Activated naive CD4-positive, alpha-beta T cell treated with anti-CD3 and anti-CD28 coated beads, Interleukin-2, amount 50 U/mL, for 24 hours (primary cell): ENCODE measurements around the gene PGAP6.
"Not testable (repeated sequence)": the region's sequence is repeated elsewhere in the genome, so short reads cannot be mapped to it uniquely, and the experiment has no call there.

Source experiments
- H3K27ac Mint-ChIP-seq: one replicate; pipeline ENCODE4 v1.8.0; 2021; ENCODE audit warnings: mild to moderate bottlenecking, mixed read lengths
- H3K27me3 Mint-ChIP-seq: one replicate; pipeline ENCODE4 v1.8.0; 2021; ENCODE audit warnings: mixed read lengths
- H3K36me3 Mint-ChIP-seq: one replicate; pipeline ENCODE4 v1.8.0; 2021; ENCODE audit warnings: mixed read lengths
- H3K4me1 Mint-ChIP-seq: one replicate; pipeline ENCODE4 v1.8.0; 2021; ENCODE audit warnings: mixed read lengths
- H3K4me3 Mint-ChIP-seq: one replicate; pipeline ENCODE4 v1.8.0; 2021; ENCODE audit warnings: mild to moderate bottlenecking, mixed read lengths
- H3K9me3 Mint-ChIP-seq: one replicate; pipeline ENCODE4 v1.8.0; 2021; ENCODE audit warnings: mixed read lengths

PGAP6 gene

DNA sequence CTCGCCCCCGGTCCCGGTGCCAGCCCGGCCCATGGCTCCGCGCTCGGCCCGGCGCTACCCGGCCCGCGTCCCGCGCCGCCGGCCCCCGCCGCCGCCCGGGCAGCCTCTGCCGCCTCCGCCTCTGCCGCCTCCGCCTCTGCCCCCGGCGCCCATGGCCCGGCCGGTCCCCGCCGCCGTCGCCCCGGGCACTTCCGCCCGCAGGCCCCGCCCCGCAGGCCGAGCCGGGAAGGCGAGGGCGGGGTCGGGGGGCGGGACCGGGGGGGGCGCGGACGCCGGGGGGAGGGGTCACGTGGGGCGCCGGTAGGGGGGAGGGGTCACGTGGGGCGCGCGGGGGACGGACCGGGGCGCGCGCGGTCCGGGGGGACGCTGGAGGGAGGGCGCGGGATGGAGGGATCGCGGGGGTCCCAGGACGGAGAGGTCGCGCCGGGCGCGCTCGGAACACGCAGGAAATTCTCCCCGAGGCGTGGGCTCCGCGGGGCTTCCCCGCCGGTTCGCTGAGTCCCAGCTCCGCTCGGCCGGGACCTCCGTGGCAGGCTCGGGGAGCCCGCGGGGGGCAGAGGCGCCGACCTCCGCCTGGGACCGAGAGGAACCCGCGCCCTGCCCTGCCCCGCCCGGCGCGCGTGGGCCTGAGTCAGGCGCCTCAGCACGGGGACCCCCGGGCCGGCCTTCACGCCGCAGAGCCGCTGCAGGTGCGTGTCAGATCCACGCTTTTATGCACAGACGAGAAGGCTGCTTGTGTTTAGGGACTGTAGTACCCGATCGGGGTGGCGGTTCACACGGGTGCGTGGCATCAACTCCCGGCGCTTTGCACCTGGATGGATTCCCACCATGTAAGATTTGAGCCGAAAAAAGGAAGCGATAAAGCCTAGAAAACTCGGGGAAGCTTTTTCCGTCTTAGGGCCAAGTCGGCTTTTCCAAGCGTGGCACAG, at the start of gene PGAP6:
PGAP6 (minus strand) TSS at position 190 of the 929 bp plus-strand sequence; CDS start at position 33, 157 bp downstream.
- Mint-ChIP-seq H3K9me3 (no peaks in the 10 kb centered on the region), H3K4me1 (peaks cover 25% of the 10 kb centered on the region), H3K27ac (peak within 1 kb of the TSS; percentile 87), H3K4me3 (peak within 1 kb of the TSS; percentile 71), H3K36me3 (no peaks in the 10 kb centered on the region), H3K27me3 (no peaks in the 10 kb centered on the region)

DNA sequence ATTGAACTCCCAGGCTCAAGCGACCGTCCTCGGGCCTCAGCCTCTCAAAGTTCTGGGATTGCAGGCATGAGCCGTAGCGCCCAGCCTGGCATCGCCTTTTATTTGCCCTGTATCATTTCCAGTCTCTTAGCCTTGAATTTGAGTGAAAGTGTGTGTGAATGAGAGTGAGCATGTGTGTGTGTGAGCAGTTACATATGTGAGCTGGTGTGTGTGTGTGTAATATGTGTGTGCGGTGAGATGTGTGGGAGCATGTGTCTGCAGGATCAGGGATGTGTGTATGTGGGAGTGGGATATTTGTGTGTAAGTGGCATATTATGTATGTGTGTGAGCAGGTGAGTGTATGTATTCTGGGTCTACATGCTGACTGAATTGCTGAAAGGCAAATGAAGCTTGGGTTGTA, 49.1 kb upstream of the PGAP6 start:
- Mint-ChIP-seq H3K4me1 (peaks cover 30% of the 10 kb centered on the region), H3K27ac (no peak overlapping the region)

GRCh38 chr16:427250-427649, 45.5 kb upstream of the PGAP6 start:
- Mint-ChIP-seq H3K27me3 (no peaks in the 10 kb centered on the region), H3K27ac (peak overlapping the region; percentile 79), H3K9me3 (no peaks in the 10 kb centered on the region), H3K4me1 (peaks cover 36% of the 10 kb centered on the region), H3K4me3 (peak overlapping the region; percentile 87), H3K36me3 (peaks cover 3% of the 10 kb centered on the region)

More for the DNA sequence above, 49.1 kb upstream of the PGAP6 start:
- no peaks in the 10 kb centered on the region for H3K27me3 Mint-ChIP-seq
- H3K36me3 Mint-ChIP-seq: peaks cover 3% of the 10 kb centered on the region
- H3K4me3 Mint-ChIP-seq: no peak overlapping the region
- no peaks in the 10 kb centered on the region for H3K9me3 Mint-ChIP-seq

DNA sequence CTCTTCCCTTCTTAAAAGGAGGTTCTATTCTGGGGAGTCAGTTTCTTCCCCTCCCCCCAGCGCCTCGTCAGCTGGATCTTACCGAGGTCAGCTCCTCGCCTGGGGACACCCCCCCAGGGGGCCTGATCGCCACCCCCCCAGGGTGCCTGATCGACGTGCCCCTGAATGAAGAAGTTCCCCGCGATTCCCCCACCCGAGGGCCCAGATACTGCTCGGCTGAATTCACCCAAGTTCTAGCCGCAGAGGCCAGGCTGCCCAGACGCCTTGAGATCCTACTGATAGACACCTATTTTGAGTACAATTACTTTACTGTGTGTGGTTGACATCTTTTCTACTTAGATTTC, 45.1 kb upstream of the PGAP6 start:
- peaks cover 3% of the 10 kb centered on the region for H3K36me3 Mint-ChIP-seq
- H3K27ac Mint-ChIP-seq: peak overlapping the region; percentile 79
- peak overlapping the region; percentile 87 for H3K4me3 Mint-ChIP-seq
- no peaks in the 10 kb centered on the region for H3K27me3 Mint-ChIP-seq
- peaks cover 36% of the 10 kb centered on the region for H3K4me1 Mint-ChIP-seq
- H3K9me3 Mint-ChIP-seq: no peaks in the 10 kb centered on the region

GRCh38 chr16:426115-426905, 44.5 kb upstream of the PGAP6 start:
- Mint-ChIP-seq H3K4me3 (peak overlapping the region; percentile 87), H3K4me1 (peaks cover 36% of the 10 kb centered on the region), H3K27me3 (no peaks in the 10 kb centered on the region), H3K27ac (no peak overlapping the region), H3K36me3 (peaks cover 3% of the 10 kb centered on the region), H3K9me3 (no peaks in the 10 kb centered on the region)

GRCh38 chr16:425740-426114, 43.9 kb upstream of the PGAP6 start:
- H3K9me3 Mint-ChIP-seq: no peaks in the 10 kb centered on the region
- peaks cover 3% of the 10 kb centered on the region for H3K36me3 Mint-ChIP-seq
- H3K4me1 Mint-ChIP-seq: peaks cover 32% of the 10 kb centered on the region
- peak overlapping the region; percentile 88 for H3K4me3 Mint-ChIP-seq
- H3K27me3 Mint-ChIP-seq: no peaks in the 10 kb centered on the region
- H3K27ac Mint-ChIP-seq: no peak overlapping the region

DNA sequence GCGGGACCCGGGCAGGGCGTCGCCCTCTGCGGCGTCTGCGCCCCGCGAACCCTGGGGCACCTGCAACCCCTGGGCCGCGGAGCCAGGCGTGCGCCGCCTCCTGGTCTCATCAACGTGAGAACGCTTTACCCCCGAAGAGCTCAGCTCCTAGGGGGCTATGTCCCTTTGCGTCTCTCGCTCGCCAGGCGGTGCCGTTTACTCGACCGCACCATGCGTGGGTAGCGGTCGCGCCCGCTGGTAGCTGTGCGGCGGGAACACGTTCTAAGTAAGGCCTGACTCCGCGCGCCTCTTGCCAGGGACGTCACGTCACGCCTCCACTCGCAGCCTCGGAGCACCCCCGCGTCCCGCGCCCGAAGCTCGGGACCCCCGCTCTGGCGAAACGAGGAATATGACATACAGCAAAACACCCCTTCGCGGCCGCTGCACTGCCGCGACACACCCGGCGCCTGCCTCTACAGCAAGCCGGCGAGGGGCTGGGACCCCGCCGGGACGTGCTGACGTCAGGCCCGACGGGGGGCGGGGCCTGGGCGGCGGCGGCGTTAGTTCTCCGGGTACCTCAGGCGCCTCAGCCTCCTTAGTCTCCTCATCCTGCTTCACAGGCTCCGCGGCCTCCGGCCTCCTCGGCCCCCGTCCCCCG, 43.4 kb upstream of the PGAP6 start, which contains the start of gene RAB11FIP3:
RAB11FIP3 (plus strand) TSS at position 568 of the 637 bp plus-strand sequence. CDS start 358 bp downstream, outside the sequence.
- Mint-ChIP-seq H3K27ac (peak within 1 kb of the TSS; percentile 90), H3K4me3 (peak within 1 kb of the TSS; percentile 88), H3K36me3 (peaks cover 3% of the 10 kb centered on the region), H3K9me3 (no peaks in the 10 kb centered on the region), H3K4me1 (peaks cover 32% of the 10 kb centered on the region), H3K27me3 (no peaks in the 10 kb centered on the region)

- Mint-ChIP-seq H3K27me3 (no peaks in the 10 kb centered on the region), H3K27ac (peak overlapping the region; percentile 46), H3K36me3 (peaks cover 3% of the 10 kb centered on the region), H3K4me1 (peaks cover 32% of the 10 kb centered on the region), H3K9me3 (no peaks in the 10 kb centered on the region), H3K4me3 (peak overlapping the region; percentile 88)
Observed at GRCh38 chr16:424623-425081, 42.9 kb upstream of the PGAP6 start.

- Mint-ChIP-seq H3K27me3 (no peaks in the 10 kb centered on the region), H3K4me1 (peaks cover 32% of the 10 kb centered on the region), H3K9me3 (no peaks in the 10 kb centered on the region), H3K4me3 (peak overlapping the region; percentile 88), H3K27ac (no peak overlapping the region), H3K36me3 (peaks cover 3% of the 10 kb centered on the region)
Observed at GRCh38 chr16:424033-424622, 42.4 kb upstream of the PGAP6 start.

DNA sequence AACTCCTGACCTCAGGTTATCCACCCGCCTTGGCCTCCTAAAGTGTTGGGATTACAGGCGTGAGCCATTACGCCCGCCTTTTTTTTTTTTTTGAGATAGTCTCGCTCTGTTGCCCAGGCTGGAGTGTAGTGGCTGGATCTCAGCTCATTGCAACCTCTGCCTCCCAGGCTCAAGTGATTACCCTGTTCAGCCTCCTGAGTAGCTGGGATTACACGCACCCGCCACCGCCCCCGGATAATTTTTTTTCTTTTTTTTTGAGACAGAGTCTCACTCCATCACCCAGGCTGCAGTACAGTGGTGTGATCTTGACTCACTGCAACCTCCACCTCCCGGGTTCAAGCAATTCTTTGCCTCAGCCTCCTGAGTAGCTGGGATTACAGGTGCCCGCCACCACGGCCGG, 40.4 kb upstream of the PGAP6 start:
- not testable (repeated sequence) for H3K4me3 Mint-ChIP-seq, H3K9me3 Mint-ChIP-seq, H3K27ac Mint-ChIP-seq, H3K36me3 Mint-ChIP-seq, H3K27me3 Mint-ChIP-seq
- H3K4me1 Mint-ChIP-seq: peaks cover 13% of the 10 kb centered on the region

- H3K9me3 Mint-ChIP-seq, H3K36me3 Mint-ChIP-seq, H3K27me3 Mint-ChIP-seq, H3K27ac Mint-ChIP-seq, H3K4me3 Mint-ChIP-seq, H3K4me1 Mint-ChIP-seq: not testable (repeated sequence)
Observed at GRCh38 chr16:415170-415498, 33.4 kb upstream of the PGAP6 start.

DNA sequence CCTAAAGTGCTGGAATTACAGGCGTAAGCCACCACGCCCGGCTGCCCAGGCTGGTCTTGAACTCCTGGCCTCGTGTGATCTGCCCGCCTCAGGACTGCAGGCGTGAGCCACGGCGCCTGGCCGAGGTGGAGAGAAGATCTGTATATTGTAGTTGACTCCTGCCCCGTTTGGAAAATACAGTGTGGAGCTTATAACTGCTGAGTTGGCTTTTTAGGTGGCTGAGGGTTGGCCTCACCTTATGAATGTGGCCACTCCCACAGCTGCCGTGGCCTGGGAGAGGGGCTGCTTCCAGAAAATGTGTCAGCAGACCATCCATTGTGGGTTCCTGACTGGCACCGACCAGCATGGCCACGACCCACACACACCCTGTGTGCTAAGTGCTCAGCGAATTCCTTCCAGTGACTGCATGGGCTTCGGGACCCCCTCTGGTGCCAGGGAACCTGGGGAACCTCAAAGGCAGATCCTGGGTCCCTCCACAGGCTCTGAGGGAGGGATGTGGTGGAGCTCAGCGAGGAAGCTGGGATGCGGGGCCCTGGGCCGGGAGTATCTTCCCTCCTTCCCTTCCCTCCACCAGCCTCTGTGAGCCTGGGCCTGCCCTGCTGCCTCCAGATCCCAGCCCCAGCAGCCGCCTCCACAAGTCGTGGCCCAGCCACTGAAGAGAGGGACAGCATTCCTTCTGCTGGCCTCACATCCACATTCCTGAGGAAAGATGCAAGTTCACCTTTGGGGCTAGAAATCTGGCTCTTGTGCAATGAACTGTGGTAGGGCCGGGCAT, 32.8 kb upstream of the PGAP6 start:
- Mint-ChIP-seq H3K36me3 (peaks cover 1% of the 10 kb centered on the region), H3K4me1 (no peaks in the 10 kb centered on the region), H3K9me3 (no peaks in the 10 kb centered on the region), H3K27me3 (no peaks in the 10 kb centered on the region), H3K4me3 (no peak overlapping the region), H3K27ac (no peak overlapping the region)

DNA sequence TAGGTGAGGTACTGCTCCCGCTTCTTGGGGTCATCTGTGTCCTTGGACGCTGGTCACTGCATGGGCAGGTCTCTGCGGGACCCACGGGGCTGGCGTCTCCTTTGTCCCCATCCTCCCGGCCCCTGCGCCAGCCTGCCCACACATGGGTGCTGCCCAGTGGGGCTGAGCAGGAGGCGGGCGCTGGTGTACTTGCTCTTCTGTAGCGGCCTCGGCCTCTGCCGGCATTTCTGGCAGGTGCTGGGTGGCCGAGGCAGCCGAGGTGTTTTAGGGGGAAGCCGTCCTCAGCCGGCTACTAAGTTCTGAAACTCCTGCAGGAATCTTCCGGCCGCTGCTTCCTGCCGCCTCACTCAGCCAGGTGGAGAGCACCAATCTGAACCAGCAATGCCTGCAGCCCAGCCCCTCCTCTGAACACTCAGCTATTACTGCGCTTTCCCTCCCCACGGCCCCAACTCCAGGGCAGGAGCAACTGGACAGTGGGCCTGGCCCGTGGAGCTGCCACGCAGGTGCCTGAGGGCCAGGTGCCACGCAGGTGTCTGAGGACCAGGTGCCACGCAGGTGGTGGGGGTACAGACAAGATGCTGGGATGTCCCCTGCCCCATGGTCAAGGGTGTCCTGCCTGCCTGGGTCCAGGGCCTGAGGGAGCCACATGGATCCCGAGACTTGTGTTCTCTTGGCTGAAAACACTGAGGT, 29.9 kb upstream of the PGAP6 start:
- H3K4me3 Mint-ChIP-seq: no peak overlapping the region
- no peaks in the 10 kb centered on the region for H3K27me3 Mint-ChIP-seq
- no peaks in the 10 kb centered on the region for H3K9me3 Mint-ChIP-seq
- no peak overlapping the region for H3K27ac Mint-ChIP-seq
- no peaks in the 10 kb centered on the region for H3K4me1 Mint-ChIP-seq
- peaks cover 3% of the 10 kb centered on the region for H3K36me3 Mint-ChIP-seq

- Mint-ChIP-seq H3K4me1 (no peaks in the 10 kb centered on the region), H3K9me3 (no peaks in the 10 kb centered on the region)
Observed at GRCh38 chr16:410516-411178, 28.9 kb upstream of the PGAP6 start.

More at GRCh38 chr16:410516-411178, 28.9 kb upstream of the PGAP6 start:
- Mint-ChIP-seq H3K36me3 (peaks cover 3% of the 10 kb centered on the region), H3K27me3 (no peaks in the 10 kb centered on the region), H3K27ac (no peak overlapping the region), H3K4me3 (no peak overlapping the region)
